T47D (cell line): ENCODE measurements around the gene MEIS3.
"Not testable (repeated sequence)": the region's sequence is repeated elsewhere in the genome, so short reads cannot be mapped to it uniquely, and the experiment has no call there.

Experiments
- DNase-seq, 2 experiments: peaks; one replicate each; pipeline versions ENCODE4 v3.0.0 to v3.0.0-alpha.2; 2011 to 2012; ENCODE audit warnings: low read depth in 1 of 2, low spot score in 1 of 2
- JUND ChIP-seq: IDR thresholded peaks from 2 replicates; pipeline ENCODE4 v1.6.1; 2012; ENCODE audit warnings: low read depth
- in situ Hi-C: cut with HindIII; loops from 2 replicates; pipeline ENCODE4 v1.10.0; 2016; ENCODE audit warnings: low sequenced_read_pairs, low pct_unique_long_range_greater_than_20kb

MEIS3 gene

GRCh38 chr19:47372603-47373002, 46.7 kb downstream of the MEIS3 start:
- in situ Hi-C loops: no loop called here
- TF ChIP-seq JUND: no peak
- DNase-seq: no peak

- in situ Hi-C loops: no loop called here
- DNase-seq: no peak
- no peak for TF ChIP-seq JUND
Measured at GRCh38 chr19:47371261-47371660, 48.1 kb downstream of the MEIS3 start.

DNA sequence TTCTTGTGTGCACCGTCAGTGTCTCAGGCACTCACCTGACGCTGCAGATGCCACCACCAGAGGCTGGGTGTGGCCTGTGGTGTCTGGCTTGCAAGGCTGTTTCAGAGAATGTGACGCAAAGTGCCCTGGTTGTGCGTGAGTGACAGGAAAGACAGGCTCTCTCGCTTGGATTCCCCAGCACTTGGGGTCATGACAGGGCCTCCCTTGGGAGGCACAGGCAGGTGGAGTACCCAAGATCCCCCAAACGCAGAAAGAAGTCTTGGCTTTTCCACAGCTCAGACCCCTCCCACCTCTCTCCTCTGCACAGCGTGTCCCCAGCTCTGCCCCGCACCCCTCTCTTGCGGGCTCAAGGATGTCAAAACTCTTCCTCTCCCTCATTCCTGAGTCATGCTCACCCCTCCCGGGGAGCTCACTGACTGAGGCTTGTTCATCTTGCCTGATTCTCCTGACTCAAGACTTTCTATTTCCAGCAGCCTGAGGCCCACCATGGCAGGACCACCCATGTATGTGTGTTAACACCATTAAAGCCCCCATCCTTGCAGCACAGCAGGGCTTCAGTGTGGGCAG, 49.2 kb downstream of the MEIS3 start:
- DNase-seq: no peak
- in situ Hi-C loops: no loop called here
- no peak for TF ChIP-seq JUND

DNA sequence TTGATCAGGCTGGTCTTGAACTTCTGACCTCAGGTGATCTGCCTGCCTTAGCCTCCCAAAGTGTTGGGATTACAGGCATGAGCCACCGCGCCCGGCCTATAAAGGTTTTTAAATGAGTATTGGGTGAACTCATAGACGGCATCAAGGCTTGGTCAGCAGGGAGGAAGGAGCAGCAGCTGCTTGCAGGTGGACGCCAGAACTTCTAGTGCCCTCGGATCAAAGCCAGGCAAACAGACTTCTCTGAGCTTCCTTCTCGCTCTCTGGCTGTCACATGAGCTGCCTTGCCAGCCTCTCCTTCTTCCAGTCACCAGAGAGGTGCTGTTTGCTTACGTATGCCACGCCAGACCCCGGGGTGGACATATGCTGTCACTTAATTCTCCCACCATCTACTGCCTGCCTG, 53.9 kb downstream of the MEIS3 start:
- in situ Hi-C loops, DNase-seq: not testable (repeated sequence)

- no peak for TF ChIP-seq JUND
- in situ Hi-C loops: no loop called here
- no peak for DNase-seq
Measured at GRCh38 chr19:47363758-47364531, 55.4 kb downstream of the MEIS3 start.

GRCh38 chr19:47362321-47362720, 57.0 kb downstream of the MEIS3 start:
- no peak for DNase-seq
- no peak for TF ChIP-seq JUND
- in situ Hi-C loops: no loop called here

GRCh38 chr19:47358936-47359335, 60.4 kb downstream of the MEIS3 start:
- no peak for DNase-seq
- TF ChIP-seq JUND: no peak
- in situ Hi-C loops: no loop called here

DNA sequence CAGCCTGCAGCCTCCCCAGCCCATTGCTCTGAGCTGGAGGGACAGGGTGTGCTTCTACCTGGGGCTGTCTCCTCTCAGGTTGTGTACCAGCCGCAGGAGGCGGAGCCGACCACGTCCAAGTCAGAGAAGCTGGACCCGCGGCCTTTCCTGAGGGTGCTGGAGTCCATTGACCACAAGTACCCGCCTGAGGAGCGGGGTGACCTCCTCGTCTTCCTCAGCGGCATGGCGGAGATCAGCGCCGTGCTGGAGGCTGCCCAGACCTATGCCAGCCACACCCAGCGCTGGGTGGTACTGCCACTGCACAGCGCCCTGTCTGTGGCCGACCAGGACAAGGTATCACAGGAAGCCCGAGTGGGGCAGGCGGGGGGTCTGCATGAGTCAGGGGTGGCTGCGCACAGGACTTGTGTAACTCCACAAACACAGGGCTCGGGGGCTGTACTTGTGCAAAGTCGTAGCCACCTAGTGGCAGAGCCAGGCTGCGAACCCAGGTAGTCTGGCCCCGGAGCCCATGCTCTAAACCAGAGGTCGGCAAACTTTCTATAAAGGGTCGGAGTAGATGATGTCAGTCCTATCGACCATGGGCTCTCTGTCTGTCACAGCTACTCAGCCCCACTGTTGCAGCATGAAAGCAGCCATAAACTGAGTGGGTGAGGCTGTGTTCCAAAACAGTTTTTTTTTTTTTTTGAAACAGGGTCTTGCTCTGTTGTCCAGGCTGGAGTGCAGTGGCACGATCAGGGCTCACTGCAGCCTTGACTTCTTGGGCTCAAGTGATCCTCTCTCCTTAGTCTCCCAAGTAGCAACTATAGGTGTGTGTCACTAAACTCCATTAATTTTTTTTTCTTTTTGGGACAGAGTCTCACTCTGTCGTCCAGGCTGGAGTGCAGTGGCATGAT, 61.3 kb downstream of the MEIS3 start:
- TF ChIP-seq JUND: no peak
- DNase-seq: no peak
- in situ Hi-C loops: no loop called here

GRCh38 chr19:47356900-47357299, 62.4 kb downstream of the MEIS3 start:
- DNase-seq: no peak
- in situ Hi-C loops: no loop called here
- no peak for TF ChIP-seq JUND

- no peak for TF ChIP-seq JUND
- in situ Hi-C loops: no loop called here
- no peak for DNase-seq
Measured at GRCh38 chr19:47353307-47353712, 66.0 kb downstream of the MEIS3 start.
